HG03342 (cell line): ENCODE data around the gene SECISBP2.
"Not testable (repeated sequence)": the region's sequence is repeated elsewhere in the genome, so short reads cannot be mapped to it uniquely, and the experiment has no call there.

Source experiments
- ATAC-seq: cut with Tn5 transposase; IDR thresholded peaks from one replicate; pipeline ENCODE4 v1.9.1; 2021; ENCODE audit warnings: mild to moderate bottlenecking, moderate library complexity; ENCODE audit not compliant: unreplicated experiment

The SECISBP2 gene

GRCh38 chr9:89309608-89310474 lies 8.5 kb upstream of the SECISBP2 start:
- ATAC-seq = no peak

GRCh38 chr9:89310475-89311345 lies 7.6 kb upstream of the SECISBP2 start, which contains the start of gene CKS2:
TSS of gene CKS2 (plus strand) at chr9:89311195. CDS start at chr9:89311293, 98 bp downstream.
- ATAC-seq = peak; percentile 88

GRCh38 chr9:89311346-89312221 lies 6.7 kb upstream of the SECISBP2 start:
- ATAC-seq = no peak

GRCh38 chr9:89312222-89312571 lies 6.1 kb upstream of the SECISBP2 start:
- ATAC-seq = no peak

- ATAC-seq = no peak
Observed at GRCh38 chr9:89313842-89314241, 4.5 kb upstream of the SECISBP2 start.

- ATAC-seq = no peak
Observed at GRCh38 chr9:89314955-89315354, 3.3 kb upstream of the SECISBP2 start.

GRCh38 chr9:89315482-89315881 lies 2.8 kb upstream of the SECISBP2 start:
- no peak for ATAC-seq

GRCh38 chr9:89317282-89317681 lies 1.0 kb upstream of the SECISBP2 start:
- ATAC-seq = no peak

- no peak for ATAC-seq
Observed at GRCh38 chr9:89319015-89319905, 960 bp downstream of the SECISBP2 start.

- no peak for ATAC-seq
Observed at GRCh38 chr9:89323390-89323789, 5.1 kb downstream of the SECISBP2 start.

GRCh38 chr9:89325733-89326132 lies 7.4 kb downstream of the SECISBP2 start:
- ATAC-seq = no peak

- no peak for ATAC-seq
Observed at GRCh38 chr9:89328064-89328463, 9.8 kb downstream of the SECISBP2 start.

GRCh38 chr9:89329917-89330316 lies 11.6 kb downstream of the SECISBP2 start:
- ATAC-seq = no peak

- no peak for ATAC-seq
Observed at GRCh38 chr9:89330513-89330912, 12.2 kb downstream of the SECISBP2 start.

GRCh38 chr9:89339807-89340206 lies 21.5 kb downstream of the SECISBP2 start:
- no peak for ATAC-seq

GRCh38 chr9:89340332-89340731 lies 22.0 kb downstream of the SECISBP2 start:
- ATAC-seq = no peak

- ATAC-seq = no peak
Observed at GRCh38 chr9:89342213-89342612, 23.9 kb downstream of the SECISBP2 start.

- ATAC-seq = no peak
Observed at GRCh38 chr9:89342948-89343347, 24.6 kb downstream of the SECISBP2 start.

GRCh38 chr9:89343812-89344211 lies 25.5 kb downstream of the SECISBP2 start:
- not testable (repeated sequence) for ATAC-seq

GRCh38 chr9:89345476-89345875 lies 27.2 kb downstream of the SECISBP2 start:
- ATAC-seq = no peak
